Activated CD4-positive, alpha-beta T cell treated with anti-CD3 and anti-CD28 coated beads, Interleukin-2, amount 50 U/mL, for 1 hour (primary cell): ENCODE measurements around the gene PRR5L.

Experiments used
- DNase-seq: peaks from one replicate; pipeline ENCODE4 v3.0.0-alpha.2; 2020

PRR5L gene

DNA sequence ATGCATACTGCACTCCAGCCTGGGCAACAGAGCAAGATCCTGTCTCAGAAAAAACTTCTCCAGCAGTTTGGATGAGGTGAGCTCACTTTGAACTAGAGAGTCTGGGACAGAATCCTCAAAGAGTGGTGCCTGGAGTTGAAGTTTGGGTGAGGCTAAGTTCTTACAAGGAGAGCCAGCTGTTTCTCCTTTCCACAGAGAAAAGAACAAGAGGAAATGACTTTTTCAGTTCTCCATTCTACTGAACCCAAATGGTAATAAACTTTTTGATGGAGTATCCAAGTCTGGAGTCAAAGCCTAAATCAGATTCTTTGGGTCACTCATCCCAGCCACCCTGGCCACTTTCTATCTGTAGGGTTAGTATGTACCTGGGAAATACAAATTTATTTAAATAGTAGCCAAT, 111.3 kb downstream of the PRR5L start:
- DNase-seq, result no peak

DNA sequence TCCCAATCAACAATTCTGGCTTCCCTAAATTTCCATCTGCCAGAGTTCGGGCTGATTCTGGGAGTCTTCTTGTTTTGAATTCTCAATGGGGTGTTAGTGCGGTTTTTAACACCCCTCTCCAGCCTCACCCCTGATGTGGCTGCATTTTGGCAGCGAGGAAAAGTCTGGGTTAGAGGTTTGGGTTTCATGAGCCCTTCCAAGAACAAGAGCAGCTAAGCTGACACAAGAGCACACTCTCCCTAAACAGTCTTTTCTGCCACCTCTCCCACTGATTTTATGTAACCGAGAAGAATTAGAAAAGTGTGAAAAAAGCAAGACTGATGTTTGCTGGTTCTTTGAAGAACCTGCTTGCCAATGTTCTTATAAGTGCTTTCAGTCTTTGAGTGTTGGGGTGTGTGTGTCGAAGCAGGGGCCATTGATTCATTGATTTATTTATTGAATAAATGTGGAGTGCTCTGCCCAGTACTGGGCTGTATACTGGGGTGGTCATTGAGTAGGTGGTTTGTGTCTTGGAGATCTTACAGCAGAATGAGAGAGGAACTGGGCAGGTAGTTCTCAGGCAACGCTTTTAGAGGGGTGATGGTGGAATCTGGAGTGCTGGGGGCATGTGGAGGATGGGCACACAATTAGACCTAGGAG, 112.5 kb downstream of the PRR5L start:
- DNase-seq, result no peak

DNA sequence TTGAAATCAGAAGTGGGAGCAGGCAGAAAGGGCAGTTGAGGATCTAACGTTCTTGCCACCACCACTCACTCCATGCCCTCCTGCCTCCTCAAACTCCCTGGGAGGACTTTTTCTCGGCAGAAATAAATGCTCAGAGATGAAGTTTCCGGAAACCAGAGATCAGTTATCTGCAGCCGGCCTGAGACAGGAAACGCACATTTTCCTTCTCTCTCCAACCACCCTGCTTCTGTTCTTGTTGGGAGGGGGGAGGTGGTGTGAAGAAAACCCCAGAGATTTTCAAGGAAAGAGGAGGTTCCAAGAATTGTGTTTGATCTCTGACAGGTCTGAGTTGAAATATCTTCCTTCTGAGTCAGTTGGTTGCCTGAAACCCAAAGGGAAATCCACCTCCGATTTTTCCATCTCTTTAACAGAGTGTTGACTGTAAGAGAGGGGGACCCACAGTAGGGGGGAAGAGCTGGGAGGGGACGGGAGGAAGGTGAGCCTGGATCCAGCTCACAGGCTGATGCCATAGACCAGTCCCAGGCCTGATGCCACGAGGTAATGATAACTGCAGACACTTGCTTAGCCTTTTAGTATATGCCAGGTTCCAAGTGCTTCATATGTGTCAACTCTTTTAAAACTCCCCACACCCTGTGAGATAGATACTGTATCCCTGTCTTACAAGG, 113.2 kb downstream of the PRR5L start:
- peak; percentile 11 for DNase-seq

DNA sequence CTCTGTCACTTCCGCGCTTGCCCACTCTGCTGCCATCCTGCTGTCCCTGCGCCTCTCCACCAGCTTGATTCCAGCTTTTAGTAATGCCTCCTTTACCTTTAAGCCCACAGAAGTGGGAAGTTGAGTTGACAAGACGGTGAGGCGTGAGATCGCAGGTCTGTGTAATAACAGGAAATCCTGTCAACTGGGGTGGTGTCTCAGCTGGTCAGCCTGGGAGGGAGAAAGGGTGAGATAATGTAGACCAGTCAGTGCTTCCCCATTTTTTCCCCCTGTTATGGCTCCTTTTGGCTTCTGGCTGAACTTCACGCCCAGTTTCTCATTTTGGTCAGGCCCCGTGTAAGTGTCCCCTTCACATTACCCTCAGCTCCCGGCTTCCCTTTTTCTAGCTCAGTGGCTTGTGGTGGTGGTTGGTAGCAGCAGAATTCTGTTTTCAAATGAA, 115.1 kb downstream of the PRR5L start:
- no peak for DNase-seq

DNA sequence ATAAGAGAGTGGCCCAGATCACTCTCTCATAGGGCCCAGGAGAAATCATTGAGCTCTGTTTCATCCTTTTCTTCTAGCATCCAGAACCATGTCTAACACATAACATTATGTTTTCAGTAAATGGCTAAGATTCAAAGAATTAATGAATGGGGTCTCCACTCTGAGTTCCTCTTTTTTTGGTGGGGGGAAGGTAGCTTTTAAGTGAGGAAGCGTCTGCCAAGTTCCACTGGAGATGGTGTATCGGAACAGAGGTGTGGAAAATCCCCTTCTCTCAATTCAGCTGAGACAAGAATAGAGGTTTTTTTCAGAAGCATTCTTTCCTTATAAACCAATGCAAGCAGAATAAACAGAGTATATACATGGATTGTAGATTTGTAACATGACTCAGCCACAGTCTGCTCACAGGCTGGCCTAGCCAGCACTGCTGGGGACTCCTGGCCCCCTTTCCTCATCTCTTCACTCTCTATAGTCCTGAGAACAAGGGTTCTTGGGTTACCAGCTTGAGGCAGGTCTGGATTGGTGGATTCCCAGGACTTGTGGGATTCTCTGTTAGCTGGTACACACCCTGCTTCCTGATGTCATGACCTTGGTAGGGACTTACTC, 116.8 kb downstream of the PRR5L start:
- no peak for DNase-seq

DNA sequence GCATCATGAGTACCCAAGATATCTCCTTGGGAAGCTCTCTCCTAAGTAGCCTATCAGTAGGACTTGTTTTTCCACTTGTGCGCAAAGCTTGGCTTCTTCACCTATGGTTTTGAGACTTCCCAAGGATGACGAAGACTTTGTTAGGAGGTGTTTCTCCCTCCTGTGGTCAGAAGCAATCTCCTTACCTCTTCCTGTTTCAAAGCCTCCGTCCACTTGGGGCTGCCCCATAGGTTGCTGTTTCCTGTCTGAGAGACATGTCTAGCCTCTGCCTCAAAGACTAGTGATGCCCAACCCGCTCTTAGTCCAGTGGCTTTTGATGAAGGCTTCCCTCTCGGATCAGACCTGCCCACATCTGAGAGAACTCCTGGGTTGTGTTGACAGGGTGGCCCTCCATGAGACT, 121.1 kb downstream of the PRR5L start:
- no peak for DNase-seq

DNA sequence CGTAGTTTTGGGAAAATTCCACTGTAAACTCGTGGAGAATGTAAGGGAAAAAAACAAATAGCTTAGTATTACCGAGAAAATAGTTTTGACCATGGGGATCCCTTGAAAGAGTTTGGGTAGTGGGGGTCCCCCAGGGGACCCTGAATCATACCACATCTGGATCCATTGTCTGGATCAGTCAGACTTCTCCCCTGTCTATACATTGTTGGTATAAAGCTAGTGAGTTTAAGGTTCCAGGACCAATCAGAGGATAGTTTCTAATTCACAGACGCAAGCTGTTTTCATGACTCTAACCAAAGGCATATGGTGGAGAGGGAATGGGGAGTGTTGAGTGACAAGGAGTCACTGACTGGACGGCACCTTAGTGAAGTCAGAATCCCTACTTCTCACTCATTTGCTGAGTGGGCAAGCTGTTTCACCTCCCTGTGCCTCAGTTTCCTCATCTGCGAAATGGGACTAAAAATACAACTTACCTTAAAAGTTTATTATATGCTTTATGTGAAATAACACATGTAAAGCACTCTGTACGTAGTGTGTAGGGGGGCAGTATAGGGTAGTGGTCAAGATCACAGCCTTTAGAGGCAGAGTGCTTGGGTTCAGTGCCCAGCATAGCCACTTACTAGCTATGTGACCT, 123.8 kb downstream of the PRR5L start:
- no peak for DNase-seq

DNA sequence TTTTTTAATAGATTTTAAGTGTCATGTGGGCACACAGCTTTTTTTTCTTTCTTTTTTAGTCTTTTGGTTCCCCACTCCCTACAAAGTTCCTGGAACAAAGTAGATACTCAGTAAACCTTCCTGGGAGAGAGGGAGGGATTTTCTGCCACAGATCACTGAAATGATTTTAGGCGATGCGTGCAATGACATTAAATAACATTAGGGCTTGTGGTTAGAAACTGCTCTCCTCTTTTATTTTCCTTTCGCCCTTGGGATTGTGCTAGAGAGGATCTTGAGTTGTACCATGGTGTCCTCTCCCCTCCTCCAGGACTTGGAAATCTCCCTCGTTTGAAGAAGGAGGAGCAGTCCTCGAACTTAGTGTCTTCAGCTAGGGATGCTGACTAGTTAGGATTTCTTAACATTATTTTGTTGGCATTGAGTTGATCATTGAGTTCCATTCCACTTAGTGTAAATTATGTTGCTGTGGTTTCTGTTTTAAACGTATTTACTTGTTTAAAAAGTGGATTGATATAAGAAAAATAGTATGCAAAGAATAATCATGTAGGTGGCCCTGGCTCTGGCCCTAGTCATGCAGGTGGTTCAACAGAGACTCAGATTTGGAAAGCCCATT, 125.6 kb downstream of the PRR5L start:
- no peak for DNase-seq

DNA sequence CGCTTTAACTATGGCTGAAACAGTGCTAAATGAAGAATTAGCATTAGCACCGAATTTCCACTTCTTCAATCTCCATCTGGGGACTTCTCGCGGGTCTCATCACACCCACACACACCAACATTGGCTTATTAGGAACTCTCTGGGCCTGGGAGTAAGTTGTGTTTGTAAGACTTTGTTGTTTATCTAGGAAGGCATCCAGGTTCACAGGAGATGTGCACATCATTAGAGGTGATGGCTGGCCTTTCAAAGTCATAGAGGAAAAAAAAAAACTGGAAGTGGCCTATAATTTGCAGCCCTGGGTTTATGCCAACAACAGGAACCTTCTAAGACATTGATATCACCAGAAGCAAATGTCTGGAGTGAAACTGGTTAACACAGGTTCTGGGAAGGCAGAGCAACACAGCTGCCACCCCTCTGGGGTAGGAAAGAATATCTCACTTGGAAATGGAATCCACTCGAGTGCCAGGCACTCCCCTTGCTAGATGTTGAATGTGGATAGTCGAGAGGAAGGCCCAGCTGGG, 129.5 kb downstream of the PRR5L start:
- no peak for DNase-seq

DNA sequence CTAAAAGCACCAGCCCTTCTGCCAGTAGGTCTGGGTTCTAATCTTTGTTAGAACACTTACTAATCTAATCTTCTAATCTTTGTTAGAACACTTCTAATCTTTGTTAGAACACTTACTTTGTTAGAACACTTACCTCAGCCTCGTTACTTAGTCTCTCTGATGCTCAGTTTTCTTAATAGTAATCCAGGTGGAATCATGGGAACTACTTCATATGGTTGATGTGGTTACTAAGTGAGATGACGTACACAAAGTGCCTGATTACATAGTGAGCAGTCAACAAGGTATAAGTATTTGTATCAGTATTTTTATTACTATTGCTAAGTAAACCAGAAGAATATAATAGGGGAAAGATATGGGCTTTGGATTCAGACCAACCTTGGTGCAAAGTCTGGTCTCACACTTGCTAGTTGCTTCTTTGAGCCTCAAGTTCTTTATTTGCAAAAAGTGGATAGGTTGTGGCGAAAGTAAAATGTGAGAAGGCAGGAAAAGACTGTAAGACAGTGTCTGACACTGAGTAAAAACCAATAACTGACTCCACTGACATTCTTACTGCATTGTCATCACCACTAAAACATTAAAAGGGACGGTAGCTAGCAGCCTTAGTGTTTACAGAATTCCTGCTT, 130.2 kb downstream of the PRR5L start:
- DNase-seq, result no peak

DNA sequence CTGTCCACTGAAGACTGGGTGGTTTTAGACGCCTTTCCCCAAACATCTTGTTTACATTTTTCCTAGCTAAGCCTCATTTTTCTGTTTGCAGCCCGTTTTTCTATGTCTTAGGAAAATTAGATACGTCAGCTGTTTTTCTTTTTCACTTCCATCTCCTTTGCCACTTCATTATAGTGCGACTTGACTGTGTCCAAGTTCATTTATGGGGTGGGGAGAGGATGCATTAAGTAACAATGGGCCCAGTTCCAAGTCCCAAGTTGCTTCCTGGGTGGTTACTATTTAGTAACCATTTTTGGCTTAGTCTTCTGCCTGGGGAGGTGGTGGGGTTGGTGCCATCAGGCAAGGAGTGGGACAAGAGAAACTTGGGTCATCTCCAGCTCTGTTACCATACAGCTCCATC, 131.0 kb downstream of the PRR5L start:
- no peak for DNase-seq

DNA sequence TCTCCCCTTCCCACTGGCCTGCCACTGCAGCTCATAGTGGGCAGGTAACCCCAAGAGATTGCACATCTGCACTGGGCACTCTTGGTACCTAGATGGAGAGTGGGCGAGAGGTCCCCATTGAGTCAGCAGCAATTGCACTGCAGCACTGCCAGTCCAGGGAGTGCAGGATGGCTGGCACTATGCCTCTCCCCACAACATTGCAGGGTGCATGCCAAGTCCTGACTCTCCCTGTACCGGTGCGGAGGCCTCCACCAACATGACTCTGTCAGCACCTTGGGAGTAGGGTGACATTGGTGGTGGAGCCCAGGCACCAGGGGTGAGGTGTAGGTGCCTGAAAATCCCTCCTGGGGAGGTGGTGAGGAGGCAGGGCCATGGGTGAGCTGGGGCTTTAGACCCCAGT, 131.8 kb downstream of the PRR5L start:
- DNase-seq, result no peak

DNA sequence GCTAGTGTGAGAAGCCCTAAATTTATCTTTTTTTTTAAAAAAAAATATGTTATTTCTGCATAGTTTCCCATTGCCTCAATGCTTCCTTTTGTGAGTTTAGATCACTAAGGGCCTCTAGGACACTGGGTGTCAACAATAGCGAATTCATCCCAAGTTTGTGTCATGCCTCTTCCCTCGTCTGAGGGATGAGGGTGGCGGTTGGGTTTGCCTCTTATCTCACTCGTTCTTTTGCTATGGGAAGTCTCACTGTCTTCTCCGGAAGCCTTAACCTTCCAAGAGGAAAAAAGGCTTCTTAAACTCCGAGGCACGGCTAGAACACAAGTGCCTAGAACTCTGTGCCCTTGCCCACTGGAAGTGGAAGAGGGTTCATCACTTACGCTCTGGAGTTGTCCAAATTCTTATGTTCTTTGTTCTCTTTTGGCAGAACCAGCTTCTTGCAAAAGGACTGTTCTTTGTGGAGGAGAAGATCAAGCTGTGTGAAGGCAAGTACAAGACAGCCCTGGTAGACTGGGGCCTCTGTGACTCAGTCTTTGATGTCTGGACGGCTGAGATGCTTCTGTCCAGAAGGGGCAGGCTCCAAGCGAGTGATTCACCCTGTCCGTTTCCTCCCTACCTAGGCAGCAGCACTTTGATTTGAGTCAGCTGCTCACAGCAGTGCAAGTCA, 135.5 kb downstream of the PRR5L start:
- DNase-seq, result no peak

DNA sequence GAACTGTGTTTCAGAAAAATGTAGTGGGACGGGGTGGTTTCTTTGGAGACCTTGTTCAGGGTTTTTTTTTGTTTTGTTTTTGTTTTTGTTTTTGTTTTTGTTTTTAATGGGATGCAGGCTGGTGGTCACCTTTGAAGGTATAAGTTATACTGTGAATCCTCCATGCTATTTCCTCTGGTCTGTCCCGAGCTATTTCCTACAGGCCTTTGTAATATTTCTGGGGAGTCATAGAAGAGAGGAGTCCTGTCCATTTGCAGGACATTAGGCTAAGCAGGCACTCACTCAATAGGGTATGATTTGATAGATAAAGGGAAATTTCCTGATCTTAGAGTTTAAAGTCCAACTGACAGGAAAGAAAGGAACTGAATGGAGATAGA, 136.0 kb downstream of the PRR5L start:
- DNase-seq, result no peak

DNA sequence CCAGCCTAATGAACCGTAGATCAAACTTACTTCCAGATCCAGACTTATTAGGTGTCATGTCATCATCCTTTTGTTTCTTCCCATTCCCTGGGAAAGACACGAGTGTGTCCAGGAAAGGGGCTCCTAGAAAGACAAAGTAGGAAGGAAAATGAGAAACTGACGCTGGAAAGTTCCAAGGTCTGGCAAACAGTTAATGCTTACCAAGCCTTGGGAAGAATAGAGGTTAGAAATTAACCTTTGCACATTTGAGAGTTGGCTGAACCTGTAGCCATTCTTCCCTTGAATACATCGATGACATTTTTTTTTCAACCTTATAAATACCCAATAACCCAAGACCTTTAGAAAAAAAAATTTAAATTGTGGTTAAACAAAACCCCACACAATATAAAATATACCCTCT, 136.7 kb downstream of the PRR5L start:
- DNase-seq, result no peak

DNA sequence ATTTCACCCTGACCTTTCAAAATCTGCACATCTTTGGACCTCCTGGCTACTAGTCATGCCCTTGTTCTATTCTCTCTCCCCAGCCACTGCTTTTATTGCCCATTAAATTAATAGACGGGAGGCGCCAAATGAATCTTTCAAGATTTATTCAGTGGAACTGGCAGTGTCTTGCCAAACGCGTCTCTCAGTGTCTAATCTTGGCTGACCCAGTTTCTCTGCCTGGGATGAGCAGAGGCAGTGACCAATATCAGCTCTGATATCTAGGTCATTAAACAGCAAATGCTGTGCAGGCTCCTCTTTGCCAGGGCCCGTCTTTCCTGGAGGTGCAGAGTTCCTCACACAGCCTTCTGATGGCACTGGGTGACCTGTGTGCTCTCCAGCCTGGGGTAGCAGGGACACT, 140.0 kb downstream of the PRR5L start:
- no peak for DNase-seq

DNA sequence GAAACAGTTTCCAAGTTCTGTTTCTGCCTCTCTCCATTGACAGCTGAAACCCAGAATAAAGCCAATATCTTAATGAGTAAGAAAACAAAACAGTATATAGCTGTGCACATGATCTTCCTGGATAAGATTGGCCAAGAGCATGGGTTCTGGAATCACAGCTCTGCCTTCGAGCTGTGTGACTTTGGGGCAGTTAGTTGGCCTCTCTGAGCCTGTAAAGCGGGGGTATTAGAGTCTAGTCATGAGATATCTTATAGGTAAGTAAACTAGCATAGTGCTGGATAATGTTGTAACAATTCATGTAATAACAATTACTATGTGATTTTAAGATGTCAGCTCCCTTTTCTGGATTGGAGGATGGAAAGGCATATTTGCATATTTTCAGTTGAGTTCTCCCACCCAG, 140.5 kb downstream of the PRR5L start:
- no peak for DNase-seq

DNA sequence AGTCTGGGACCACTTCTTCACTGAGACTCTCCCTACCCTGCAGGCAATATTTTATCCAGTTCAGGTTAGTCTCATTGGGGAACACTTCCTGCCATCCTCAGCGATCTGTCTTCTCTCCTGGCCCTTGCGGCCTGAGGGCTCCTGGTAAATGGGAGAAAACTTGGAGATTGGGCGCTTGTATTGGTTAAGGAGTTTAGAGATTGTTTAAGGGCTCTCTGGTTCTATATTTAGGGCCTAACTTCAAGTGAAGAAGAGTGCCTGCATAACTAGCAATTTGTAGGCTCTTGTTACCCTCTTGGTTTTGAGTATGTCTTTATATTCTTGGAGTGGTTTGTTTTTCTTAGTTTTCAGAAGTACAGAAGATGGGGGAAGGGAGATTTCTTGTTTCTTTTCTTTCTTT, 141.3 kb downstream of the PRR5L start:
- no peak for DNase-seq

DNA sequence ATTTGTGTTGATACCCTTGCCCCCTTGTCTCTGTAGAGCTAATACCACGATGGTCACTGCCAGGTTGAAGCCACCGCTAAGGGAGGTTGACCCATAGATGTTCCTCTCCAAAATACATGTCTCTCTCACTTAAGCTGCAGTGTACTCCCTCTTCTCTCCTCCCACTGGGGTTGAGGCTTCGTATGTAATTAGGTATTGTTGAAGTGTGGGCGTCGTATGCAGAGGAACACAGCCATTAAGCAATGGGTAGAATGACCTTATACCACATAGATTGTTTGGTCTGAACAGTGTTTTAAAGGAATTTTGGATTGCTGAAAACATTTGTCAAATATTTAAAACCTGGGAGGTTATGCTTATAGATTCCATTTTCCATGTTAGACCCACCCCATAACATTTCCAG, 142.0 kb downstream of the PRR5L start:
- DNase-seq, result no peak

DNA sequence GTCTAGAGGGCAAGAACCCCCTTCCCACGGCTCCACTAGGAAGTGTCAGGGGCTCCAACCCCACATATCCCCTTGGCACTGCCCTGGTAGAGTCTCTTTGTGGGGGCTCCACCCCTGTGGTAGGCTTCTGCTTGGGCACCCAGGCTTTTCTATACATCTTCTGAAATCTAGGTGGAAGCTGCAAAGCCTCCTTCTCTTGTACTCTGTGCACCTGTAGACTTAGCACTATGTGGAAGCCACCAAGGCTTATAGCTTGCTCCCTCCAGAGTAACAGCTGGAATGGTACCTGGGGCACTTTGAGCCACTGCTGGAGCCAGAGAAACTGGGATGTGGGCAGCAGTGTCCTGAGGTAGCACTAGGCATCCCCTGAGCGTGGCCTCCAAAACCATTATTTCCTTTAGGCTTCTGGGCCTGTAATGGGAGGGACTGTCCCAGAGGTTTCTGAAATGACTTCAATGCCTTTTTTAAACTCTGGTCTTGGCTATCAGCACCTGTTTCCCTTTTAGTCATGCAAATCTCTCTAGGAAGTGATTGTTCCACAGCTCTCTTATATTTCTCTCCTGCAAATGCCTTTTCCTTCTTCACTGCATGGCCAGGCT, 145.6 kb downstream of the PRR5L start:
- no peak for DNase-seq

DNA sequence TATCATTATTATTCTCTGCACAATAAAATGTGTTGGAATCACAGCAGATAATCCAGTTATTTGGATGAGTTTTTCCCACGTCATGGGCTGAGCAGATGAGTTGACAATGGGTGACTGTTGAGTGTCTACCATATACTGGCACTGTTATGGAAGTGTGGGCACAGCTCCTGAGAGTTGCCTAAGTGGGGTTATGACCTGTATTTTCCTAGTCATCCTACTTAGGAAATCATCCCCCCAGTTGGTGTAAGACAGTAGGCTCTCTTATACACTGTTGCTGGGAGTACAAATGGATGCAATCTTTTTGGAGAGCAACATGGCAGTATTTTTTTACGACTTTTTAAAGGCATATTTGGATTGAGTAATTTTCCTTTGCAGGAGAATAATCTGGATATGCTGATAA, 147.6 kb downstream of the PRR5L start:
- DNase-seq, result no peak

DNA sequence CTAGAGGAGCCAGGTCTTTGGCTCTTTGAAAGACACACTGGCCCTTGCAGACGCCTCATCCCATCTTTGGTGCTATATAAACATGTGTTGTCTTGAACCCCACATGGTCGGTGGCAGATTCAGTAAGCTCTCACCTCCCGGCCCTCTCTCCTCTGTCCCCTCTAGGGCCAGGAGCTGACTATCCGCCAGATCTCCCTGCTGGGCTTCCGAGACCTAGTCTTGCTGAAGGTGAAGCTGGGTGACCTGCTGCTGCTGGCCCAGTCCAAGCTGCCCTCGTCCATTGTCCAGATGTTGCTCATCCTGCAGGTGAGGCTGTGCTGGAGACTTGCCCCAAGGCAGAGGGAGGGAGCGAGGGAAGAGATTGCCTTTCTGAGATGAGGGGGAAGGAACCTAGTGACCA, 150.0 kb downstream of the PRR5L start:
- no peak for DNase-seq
